Stimulated activated CD4-positive, alpha-beta T cell treated with anti-CD3 and anti-CD28 coated beads, TNF-alpha, amount 100 ng/mL, for 24 hours (primary cell): ENCODE measurements around the gene CACNA1A.
A peak's percentile ranks its signal among the peaks of the same experiment; 100 is the strongest.
"Not testable (repeated sequence)": the region's sequence is repeated elsewhere in the genome, so short reads cannot be mapped to it uniquely, and the experiment has no call there.

ENCODE experiments used
- DNase-seq, 3 experiments: peaks; one replicate each; pipeline ENCODE4 v3.0.0-alpha.2; 2020; ENCODE audit warnings: low read depth in 3 of 3

The CACNA1A gene

DNA sequence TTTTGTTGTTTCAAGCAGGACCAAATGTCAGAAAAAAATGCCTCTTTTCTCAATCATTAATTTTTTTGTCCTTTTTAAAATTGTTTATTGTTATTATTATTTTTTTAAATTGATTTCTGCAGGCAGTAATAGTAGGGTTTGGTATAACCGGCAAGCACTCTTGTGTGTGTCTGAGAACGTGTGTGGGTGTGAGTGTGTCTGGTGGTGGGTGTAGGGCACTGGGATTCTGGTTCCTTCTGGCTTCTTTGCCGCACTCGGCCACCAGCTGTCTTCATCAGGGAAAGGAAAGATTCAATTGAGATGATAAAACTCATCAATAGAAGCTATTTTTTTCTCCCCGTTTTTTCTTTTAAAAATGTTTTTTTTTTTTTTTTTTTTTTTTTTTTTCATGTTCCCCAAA is 299.7 kb downstream of the CACNA1A start:
- DNase-seq = no peak

- not testable (repeated sequence) for DNase-seq
These were observed 304.2 kb downstream of the CACNA1A start for GRCh38 chr19:13202112-13202511.

- DNase-seq = no peak
These were observed 307.6 kb downstream of the CACNA1A start for GRCh38 chr19:13198634-13199033.

DNA sequence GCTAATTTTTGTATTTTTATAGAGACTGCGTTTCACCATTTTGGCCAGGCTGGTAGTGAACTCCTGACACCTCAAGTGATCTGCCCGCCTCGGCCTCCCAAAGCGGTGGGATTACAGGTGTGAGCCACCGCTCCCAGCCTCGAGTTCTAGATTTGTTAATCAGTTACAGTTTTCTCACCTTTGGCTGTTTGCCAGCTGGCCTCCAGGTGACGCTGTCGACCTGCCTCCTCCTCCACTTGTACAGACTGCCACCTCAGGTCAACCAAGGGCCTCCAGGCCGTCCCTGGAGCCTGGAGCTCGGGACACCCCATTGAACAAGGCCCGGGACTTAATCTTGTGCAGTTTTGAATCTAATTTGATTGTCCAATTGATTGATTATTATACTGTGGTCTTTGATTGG is 310.6 kb downstream of the CACNA1A start:
- DNase-seq = peak in 2 of 3 experiments; percentile 32 to 51

DNA sequence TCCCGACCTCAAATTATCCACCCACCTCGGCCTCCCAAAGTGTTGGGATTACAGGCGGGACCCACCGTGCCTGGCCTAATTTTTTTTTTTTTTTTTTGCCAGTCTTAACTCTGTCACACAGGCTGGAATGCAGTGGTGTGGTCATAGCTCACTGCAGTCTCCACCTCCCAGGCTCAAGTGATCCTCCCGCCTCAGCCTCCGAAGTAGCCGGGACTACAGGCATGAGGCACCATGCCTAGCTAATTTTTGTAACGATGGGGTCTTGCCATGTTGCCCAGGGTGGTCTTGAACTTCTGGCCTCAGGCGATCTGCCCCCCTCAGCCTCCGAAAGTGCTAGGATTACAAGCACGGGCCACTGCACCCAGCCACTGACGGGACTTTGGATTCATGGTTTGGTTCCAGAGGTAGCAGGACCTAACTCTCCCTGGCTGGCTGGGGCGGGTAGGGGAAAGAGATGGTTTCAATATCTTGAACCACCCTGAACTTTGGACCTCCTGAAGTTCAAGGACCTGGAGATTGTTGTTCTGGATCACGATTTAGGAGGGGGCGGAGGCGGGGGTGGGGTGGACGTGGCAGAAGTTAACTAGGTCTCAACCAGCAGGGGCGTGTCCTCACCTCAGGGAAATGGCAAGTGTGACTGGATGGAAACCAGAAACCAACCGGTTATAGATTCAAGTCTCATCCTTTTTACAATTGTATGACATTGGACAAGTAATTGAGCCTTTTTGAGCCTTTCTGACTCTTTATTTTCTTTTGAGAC is 315.3 kb downstream of the CACNA1A start:
- peak in 1 of 3 experiments; percentile 49 for DNase-seq

DNA sequence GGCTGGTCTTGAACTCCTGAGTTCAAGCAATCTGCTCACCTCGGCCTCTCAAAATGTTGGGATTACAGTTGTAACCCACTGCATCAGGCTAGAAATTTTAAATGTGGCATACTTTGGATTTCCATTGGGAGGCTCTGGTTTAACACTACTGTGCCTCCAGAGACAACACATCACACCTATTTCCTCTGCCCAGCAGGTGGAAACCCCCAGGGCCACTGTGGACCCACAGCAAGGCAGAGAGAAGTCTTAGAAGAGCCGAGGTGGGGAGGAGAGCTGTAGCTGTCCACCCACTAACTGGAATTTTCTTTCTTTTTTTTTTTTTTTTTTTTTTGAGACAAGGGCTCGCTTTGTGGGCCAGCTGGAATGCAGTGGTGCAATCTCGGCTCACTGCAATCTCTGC is 316.7 kb downstream of the CACNA1A start:
- DNase-seq = no peak

DNA sequence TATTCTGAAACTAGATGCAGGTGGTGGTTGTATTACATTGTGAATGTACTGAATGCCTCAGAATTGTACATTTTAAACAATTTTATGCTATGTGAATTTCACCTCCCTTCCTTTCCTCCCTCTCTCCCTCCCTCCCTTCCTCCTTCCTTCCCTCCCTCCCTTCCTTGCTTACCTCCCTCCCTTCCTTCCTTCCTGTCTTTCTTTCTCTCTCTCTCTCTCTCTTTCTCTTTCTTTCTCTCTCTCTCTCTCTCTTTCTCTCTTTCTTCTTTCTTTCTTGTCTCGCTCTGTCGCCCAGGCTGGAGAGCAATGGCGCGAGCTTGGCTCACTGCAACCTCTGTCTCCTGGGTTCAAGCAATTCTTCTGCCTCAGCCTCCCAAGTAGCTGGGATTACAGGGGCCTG is 318.9 kb downstream of the CACNA1A start:
- DNase-seq = no peak

DNA sequence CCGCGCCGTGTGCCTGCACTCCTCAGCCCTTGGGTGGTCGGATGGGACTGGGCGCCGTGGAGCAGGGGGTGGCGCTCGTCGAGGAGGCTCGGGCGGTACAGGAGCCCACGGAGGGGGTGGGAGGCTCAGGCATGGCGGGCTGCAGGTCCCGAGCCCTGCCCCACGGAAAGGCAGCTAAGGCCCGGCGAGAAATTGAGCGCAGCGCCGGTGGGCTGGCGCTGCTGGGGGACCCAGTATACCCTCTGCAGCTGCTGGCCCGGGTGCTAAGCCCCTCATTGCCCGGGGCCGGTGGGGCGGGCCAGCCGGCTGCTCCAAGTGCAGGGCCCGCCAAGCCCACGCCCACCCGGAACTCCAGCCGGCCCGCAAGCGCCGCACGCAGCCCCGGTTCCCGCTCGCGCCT is 319.6 kb downstream of the CACNA1A start:
- DNase-seq = not testable (repeated sequence)

DNA sequence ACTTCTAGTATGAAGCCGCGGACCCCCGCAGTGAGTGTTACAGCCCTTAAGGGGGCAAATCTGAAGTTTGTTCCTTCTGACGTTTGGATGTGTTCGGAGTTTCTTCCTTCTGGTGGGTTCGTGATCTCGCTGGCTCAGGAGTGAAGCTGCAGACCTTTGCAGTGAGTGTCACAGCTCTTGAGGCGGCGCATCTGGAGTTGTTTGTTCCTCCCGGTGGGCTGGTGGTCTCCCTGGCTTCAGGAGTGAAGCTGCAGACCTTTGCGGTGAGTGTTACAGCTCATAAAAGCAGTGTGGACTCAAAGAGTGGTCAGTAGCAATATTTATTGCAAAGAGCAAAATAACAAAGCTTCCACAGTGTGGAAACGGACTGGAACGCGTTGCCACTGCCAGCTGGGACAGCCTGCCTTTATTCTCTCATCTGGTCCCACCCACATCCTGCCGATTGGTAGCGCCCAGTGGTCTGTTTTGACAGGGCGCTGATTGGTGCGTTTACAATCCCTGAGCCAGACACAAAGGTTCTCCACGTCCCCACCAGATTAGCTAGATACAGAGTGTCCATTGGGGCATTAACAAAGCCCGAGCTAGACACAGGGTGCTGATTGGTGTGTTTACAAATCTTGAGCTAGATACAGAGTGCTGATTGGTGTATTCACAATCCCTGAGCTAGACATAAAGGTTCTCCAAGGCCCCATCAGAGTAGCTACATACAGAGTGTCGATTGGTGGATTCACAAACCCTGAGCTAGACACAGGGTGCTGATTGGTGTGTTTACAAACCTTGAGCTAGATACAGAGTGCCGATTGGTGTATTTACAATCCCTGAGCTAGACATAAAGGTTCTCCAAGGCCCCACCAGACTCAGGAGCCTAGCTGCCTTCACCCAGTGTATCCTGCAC is 320.3 kb downstream of the CACNA1A start:
- not testable (repeated sequence) for DNase-seq

GRCh38 chr19:13184926-13185325 is 321.4 kb downstream of the CACNA1A start:
- DNase-seq = not testable (repeated sequence)

DNA sequence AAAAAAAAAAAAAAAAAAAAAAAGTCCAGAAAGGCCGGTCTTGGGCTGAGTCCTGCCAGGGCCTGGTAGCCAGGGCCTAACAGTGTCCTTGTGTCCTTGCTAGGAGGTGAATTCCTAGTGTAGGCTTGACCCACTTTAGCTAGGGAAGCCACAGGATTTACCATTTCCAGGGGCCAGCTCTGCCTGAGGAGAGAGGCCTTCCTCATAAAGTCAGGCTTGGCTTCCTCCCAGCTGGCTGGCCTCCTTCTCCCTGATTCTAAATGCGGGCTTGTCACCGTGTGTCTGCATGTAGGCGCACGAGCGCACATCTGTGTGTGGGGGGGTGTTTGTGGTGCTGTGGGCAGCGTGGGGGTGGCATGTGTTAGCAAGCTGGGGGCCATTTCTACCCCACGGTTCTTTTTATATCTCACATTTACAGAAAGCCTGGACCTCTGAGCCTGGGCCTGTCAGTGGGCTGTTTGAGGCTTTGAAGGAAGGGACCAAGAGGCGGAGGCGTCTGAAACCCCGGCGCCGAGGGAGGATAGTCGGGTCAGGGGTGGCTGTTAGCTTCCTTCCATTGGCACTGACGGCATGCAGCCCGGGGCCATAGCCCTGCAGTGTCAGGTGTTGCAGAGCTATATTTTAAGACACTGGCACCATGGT is 324.4 kb downstream of the CACNA1A start:
- DNase-seq = peak in 1 of 3 experiments; percentile 36

DNA sequence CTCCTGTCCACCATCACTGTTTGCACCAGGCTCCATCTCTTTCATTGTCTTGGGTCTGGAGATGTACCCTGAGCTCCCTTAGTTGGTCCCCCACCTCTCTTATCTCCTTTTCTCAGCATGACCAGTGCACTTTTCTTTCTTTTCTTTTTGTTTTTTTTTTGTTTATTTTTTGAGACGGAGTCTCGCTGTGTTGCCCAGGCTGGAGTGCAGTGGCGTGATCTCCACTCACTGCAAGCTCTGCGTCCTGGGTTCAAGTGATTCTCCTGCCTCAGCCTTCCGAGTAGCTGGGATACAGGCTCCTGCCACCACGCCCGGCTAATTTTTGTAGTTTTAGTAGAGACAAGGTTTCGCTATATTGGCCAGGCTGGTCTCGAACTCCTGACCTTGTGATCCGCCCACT is 328.0 kb downstream of the CACNA1A start:
- DNase-seq = not testable (repeated sequence)

DNA sequence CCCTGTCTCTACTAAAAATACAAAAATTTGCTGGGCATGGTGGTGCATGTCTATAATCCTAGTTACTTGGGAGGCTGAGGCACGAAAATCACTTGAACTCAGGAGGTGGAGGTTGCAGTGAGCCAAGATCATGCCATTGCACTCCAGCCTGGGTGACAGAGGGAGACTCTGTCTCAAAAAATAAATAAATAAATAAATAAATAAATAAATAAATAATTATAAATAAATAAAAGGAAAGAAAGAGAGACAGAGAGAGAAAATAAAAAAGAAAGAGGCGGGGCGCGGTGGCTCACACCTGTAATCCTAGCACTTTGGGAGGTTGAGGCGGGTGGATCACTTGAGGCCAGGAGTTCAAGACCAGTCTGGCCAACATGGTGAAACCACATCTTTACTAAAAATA is 328.7 kb downstream of the CACNA1A start:
- not testable (repeated sequence) for DNase-seq

- DNase-seq = no peak
These were observed 329.9 kb downstream of the CACNA1A start for GRCh38 chr19:13176345-13176744.

DNA sequence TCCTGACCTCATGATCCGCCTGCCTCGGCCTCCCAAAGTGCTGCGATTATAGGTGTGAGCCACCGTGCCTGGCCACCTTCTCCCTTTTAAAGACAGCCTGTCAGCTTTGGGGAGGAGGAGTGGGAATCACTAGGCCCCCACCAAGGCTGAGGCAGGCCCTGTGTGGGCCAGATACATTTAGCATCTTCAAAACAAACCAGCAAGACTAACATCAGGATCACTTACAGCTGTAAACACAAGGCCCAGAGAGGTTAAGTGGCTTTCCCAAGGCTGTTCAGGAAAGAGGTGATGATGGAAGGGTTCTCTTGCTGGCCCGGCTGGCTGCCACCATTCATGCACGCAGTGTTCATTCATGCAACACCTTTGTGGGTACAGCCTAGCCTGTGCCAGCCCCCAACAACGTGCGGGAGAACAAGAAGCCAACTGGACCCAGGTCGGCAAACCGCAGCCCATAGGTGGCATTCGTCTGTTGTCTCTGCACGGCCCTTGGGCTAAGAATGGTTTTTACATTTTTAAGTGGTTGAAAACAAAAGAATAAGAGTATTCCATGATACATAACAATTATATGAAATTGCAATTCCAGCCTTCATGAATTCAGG is 333.0 kb downstream of the CACNA1A start:
- no peak for DNase-seq

GRCh38 chr19:13172346-13173138 is 333.7 kb downstream of the CACNA1A start:
- DNase-seq = peak in 2 of 3 experiments; percentile 68 to 83

GRCh38 chr19:13171146-13171545 is 335.1 kb downstream of the CACNA1A start:
- DNase-seq = no peak

DNA sequence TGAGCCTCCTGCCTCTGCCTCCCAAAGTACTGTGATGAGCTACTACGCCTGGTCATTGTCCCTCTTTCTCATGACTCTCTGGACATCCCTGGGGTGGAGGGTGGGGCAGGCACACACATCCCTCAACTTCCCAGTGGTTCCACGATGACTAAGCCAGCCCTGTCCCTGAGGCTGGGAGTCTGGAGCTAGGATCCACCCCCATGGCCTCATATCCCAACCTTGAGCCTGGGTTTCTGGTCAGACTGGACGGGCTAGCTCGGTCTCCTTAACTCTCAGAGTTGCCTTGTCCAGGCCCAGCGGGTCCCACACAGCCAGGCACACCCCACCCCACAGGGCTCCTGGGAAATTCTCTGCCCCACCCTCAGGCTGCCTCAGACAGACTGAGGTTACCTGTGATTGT is 336.5 kb downstream of the CACNA1A start:
- DNase-seq = no peak

DNA sequence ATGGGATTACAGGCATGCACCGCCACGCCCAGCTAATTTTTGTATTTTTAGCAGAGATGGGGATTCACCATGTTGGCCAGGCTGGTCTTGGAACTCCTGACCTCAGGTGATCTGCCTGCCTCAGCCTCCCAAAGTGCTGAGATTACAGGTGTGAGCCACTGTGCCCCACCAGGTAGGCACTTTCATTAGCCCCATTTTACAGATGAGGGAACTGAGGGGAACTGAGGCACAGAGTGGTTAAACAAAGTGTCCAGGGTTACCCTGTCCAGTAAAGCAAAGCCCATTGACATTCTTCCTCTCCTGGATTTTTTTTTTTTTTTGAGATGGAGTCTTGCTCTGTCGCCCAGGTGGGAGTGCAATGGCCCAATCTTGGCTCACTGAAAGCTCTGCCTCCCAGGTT is 340.1 kb downstream of the CACNA1A start:
- not testable (repeated sequence) for DNase-seq

DNA sequence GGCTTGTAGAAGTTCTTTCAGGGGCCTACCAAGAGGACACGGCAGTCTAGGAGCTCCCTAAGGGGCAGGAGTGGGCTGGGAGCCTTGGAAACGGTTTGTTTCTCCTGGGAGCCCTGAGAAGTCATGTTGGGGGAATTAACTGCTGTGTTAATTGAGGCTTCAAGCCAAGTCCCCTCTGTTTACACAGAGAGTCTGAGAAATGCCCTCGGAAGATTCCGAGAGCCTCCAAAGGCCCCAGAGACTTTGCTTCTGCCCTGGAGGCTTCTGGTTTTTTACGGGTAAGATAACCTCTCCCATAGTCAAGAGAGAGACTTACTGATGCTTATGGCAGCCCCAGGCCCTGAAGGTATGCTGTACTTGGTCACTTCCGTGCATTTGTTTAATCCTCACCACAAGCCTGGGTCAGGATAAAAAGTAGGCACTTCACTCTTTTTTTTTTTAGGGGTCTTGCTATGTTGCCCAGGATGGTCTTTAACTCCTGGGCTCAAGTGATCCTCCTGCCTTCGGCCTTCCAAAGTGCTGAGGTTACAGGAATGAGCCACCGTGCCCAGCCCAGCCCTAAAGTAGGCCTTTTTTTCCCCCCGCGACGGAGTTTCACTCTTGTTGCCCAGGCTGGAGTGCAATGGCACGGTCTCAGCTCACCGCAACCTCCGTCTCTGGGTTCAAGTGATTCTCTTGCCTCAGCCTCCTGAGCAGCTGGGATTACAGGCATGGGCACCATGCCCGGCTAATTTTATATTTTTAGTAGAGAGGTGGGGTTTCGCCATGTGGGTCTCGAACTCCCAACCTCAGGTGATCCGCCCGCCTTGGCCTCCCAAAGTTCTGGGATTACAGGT is 340.9 kb downstream of the CACNA1A start:
- no peak for DNase-seq
